Activated CD8-positive, alpha-beta memory T cell treated with anti-CD3 and anti-CD28 coated beads for 4 hours (primary cell): Measurements from ENCODE around the gene NMRAL1.
A peak's percentile ranks its signal among the peaks of the same experiment; 100 is the strongest.

ENCODE experiments used
- DNase-seq, 2 donors: peaks; one replicate each; pipeline ENCODE4 v3.0.0-alpha.2; 2020; ENCODE audit warnings: low read depth in 2 of 2

The NMRAL1 gene

DNA sequence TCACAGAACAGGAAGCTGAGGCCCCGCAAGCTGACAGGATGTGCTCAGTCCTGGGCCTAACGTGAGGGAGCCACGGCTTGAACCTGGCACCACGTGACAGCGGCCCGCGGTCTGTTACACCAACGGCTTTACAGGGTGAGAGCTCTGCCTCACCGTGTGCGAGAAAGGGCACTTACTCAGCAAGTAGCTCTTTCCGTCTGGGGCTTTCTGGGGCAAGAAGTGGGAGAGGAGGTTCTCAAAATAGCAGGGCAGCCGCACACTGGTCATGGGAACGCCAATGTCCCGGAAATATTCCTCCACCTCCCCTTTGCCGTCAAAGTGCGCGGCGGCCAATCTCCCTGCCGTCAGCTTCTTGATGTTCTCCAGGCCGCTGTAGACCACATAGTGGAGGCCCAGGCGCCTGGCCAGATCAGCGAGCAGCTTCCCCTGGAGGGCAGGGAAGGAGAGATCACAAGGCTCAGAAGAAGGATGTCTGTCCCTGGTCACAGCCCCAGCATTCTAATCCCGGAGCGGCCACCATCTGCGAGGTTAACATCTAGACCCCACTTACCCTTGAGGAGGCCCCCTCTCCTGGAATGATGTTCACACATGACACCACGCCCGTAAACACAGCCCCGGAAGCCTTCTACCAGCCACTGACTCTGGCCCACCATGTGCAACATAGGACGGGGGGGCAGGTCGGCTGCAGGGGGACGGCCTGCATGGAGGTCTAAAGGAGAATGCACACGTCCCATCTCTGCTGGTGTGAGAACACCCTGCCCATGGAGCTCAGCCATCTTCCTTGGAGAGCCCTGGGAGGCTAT is 8.2 kb downstream of the NMRAL1 start:
- DNase-seq = peak; percentile 55 to 56

- no peak for DNase-seq
These were observed 10.8 kb downstream of the NMRAL1 start for GRCh38 chr16:4463522-4464163.

DNA sequence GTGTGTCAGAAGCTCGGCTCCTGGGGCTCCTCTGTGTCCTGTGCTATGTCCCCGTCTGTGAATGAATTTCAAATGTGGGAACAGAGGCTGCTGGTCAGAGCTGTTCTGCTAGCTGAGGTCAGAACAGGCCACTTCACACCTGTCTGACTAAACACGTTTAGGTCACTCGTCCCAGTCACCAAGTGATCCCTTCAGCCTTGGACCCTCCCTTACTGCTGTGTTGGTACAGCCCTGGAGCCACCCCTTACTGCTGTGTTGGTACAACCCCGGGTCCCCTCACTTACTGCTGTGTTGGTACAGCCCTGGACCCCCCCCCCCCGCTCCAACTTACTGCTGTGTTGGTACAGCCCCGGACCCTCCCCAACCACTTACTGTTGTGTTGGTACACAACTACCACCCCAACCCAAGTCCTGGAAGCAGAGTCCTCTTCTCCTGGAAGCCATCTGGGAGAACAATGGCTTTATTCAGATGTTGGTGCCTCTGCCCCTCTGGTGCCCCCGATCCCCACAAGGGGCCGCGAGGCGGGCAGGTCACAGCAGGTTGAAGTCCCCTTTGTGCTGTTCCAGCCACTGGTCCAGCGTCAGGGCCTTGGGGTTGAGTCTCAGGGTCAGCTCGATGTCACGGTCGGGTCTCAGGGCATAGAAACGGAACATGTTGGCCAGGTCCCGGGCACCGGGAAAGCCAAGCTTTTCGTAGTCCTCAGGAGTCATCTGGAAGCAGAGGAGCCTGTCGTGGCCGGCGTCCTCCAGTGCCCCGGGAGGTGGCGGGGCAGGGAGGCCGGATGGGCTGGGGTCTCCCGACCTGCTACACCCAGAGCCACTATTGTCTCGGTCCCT is 13.0 kb downstream of the NMRAL1 start:
- no peak for DNase-seq

DNA sequence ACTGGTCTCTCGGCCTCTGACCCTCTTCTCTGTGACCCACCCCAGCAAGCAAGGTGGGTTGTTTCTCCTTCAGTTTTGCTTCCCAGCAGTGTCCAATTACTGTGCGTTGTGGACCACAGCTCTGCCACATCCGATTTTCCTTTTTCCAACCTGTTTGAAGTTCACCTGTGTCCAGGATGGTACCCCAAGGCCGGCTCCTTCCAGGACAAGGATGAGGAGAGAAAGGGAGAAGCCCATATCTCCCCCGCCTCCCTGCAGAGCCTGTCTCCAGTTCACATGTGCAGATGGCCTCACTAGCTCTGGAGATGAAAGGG is 13.5 kb downstream of the NMRAL1 start:
- no peak for DNase-seq

DNA sequence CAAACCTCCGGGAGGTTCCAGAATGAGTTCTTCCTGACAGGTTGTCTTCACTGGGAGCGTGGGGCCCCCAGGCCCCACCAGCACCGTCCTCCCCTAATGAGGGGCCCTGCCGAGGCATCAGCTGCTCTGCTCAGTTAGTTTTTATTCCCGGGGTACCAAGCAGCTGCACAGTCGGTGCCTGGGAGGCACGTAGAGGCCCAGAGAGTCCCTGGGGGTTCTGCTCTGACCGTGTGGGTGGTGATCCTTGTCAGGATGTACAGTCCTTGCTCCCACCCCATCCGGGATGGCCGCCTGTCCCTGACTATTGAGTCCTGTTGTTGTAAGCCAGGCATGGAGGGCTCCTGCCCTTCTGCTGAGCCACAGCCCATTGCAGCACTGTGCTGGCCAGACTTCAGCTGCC is 18.5 kb downstream of the NMRAL1 start:
- DNase-seq = no peak

GRCh38 chr16:4455081-4455480 is 19.3 kb downstream of the NMRAL1 start:
- DNase-seq = no peak

GRCh38 chr16:4454623-4455022 is 19.8 kb downstream of the NMRAL1 start:
- no peak for DNase-seq

- no peak for DNase-seq
These were observed 21.8 kb downstream of the NMRAL1 start for GRCh38 chr16:4452674-4453073.

DNA sequence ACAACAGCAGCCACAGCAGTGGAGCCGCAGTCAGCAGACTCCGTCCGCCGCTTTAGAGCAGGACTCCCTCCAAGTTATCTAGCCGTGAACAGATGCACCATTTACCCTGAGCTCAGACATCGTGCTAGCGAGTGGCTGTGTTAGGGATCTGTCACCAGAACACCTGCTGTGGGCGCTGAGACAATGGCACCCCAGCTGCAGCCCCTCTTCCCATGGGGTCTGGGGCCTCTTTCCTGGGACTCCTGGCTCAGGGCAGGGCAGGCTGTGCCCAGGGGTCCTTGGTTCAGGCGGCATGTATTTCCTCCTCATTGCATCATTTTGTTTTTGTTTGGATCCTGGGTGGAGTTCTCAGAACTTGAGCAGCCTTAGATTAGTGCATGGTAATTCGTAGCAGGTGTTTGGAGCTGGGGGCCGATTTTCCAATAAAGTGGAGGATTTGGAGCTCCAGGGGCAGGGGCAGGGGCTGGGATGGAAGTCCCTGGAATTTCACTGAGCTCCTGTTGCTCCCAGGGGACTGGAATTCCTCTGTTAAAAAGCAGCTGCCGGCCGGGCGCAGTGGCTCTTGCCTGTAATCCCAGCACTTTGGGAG is 23.4 kb downstream of the NMRAL1 start:
- DNase-seq = no peak

DNA sequence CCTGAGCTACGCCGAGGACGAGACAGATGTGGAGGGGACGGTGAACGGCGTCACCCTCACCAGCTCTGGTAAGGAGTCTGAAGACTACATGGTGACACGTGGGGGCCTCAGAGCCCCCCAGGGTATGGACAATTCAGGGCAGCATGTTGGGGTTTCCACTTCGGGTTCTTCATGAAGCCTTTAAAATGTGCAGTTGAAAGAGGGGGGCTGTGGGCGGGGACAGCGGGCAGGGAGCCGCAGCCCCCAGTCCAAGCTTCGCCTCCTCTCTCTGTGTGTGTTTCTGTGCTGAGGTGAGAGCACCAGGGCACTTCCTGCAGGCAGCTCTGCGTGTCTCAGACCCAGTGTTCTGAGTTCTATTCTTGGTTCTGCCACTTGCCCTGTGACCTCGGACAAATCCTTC is 24.0 kb downstream of the NMRAL1 start:
- no peak for DNase-seq

GRCh38 chr16:4443986-4444385 is 30.4 kb downstream of the NMRAL1 start:
- DNase-seq = no peak

DNA sequence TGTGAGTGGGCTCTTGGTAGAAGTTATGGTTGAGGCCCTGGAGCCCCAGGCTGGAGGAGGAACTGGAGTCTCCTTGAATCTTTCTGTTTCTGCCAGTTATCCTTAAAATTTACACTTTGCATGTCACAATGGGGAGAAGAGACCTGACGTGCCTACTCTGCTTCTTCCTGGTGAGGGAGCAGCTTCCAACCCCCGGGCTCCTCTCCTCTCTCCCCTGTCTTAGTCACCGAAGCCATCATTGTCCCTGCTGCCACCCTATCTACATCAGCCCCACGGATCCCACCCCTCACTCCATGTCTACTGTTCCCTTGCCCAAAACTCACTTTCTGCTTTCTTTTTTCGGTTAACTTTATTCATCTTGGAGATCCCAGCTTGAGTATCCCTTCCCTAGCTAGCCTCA is 31.2 kb downstream of the NMRAL1 start:
- no peak for DNase-seq

GRCh38 chr16:4442371-4442770 is 32.1 kb downstream of the NMRAL1 start:
- DNase-seq = no peak

- DNase-seq = no peak
These were observed 37.1 kb downstream of the NMRAL1 start for GRCh38 chr16:4437366-4437765.

GRCh38 chr16:4435337-4436067 is 38.9 kb downstream of the NMRAL1 start:
- DNase-seq = no peak

- DNase-seq = no peak
These were observed 40.3 kb downstream of the NMRAL1 start for GRCh38 chr16:4433914-4434787.

DNA sequence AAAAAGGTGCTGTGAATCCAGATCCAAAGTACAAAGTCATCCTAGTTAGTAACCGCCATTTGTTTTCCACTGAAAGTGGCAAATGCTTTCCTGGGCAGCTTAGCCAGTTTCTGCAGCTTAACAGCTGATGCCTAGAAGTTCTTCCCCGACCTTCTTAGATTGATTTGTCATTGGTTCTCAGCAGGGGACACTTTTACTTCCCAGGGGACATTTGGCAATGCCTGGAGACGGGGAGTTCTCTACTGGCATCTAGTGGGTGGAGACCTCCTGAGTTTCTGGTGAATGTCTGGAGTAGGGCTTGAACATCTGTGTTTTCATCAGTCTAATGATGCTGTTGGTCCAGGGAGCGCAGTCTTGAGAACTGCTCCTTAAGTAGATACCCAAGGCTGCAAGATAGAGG is 41.2 kb downstream of the NMRAL1 start:
- no peak for DNase-seq

DNA sequence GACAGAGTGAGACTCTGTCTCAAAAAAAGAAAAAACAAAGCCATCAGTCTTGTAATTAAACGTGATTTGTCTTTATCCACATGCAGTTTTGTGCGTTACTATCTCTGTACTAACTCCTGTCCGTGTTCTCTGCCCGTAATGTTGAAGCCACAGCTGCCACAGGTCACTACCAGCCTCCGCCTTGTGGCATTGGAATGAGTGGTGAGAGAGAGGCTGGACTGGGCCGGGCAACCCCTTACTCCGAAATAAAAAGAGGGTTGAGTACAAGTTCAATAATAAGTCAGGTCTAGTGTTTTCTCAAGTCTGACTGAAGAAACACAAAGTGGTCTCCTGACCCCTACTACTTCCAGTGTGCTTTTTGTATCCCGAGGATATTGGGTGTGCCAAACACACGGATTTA is 43.4 kb downstream of the NMRAL1 start:
- DNase-seq = no peak

GRCh38 chr16:4428500-4428899 is 45.9 kb downstream of the NMRAL1 start:
- no peak for DNase-seq

DNA sequence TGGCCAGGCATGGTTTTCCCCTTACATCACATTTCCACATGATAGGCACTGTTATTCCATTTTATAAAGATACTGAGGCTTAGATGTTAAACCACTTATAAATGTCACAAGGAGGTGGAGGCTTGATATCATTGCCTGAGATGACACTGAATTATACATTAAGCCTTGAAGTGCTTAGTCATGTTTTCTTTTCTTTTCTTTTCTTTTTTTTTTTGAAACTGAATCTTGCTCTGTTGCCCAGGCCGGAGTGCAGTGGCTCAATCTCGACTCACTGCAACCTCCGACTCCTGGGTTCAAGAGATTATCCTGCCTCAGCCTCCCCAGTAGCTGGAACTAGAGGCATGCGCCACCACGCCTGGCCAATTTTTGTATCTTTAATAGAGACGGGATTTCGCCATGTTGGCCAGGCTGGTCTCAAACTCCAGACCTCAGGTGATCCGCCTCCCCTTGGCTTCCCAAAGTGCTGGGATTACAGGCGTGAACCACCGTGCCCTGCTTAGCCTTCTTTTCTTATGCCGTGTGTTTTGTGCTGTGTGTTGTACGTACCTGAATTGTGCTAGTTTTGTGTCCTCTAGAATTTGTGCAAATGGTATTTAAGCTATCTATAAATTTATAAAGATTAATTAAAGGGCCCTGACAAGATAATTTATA is 47.6 kb downstream of the NMRAL1 start:
- DNase-seq = no peak
